Cardiac muscle cell (in vitro differentiated cells and primary cell): ENCODE results near the gene RPS15. TPM values are rescaled to one million over a fixed set of nuclear protein-coding genes. Genes with fewer than 3 reads are reported as not detected.

ENCODE experiments used
- DNase-seq, 2 donors: peaks; one replicate each; pipeline versions ENCODE4 v3.0.0 to v3.0.0-alpha.2; 2010 to 2017; ENCODE audit warnings: low read depth in 1 of 2, low spot score in 1 of 2
- H3K27ac ChIP-seq: fragments of 200-600 bp; sonication (generic); 2 replicates; pipeline ENCODE4 v1.5.1; 2016
- H3K27me3 ChIP-seq: fragments of 200-600 bp; sonication (generic); 2 replicates; pipeline ENCODE4 v1.6.0; 2016; ENCODE audit warnings: control low read depth
- H3K36me3 ChIP-seq: fragments of 200-600 bp; sonication (generic); 2 replicates; pipeline ENCODE4 v1.5.1; 2016; ENCODE audit warnings: control low read depth
- H3K4me1 ChIP-seq: fragments of 200-600 bp; sonication (generic); 2 replicates; pipeline ENCODE4 v1.8.1; 2017; ENCODE audit warnings: low read depth, mild to moderate bottlenecking, mixed run types
- H3K4me3 ChIP-seq: fragments of 200-600 bp; sonication (generic); 2 replicates; pipeline ENCODE4 v1.5.1; 2016; ENCODE audit warnings: mild to moderate bottlenecking
- H3K9me3 ChIP-seq: fragments of 200-600 bp; sonication (generic); 2 replicates; pipeline ENCODE4 v1.5.1; 2017; ENCODE audit warnings: low read depth, mild to moderate bottlenecking, control low read depth
- polyA plus RNA-seq: library from polyadenylated mRNA; unstranded; fragments of >200 nt; fragmentation: Nextera tagmentation; extraction: Ambion mirVana; gene quantifications from 2 replicates; pipeline ENCODE4 v1.2.1, GENCODE V29; 2016
- total RNA-seq: library from RNA; depleted of rRNA; stranded (reverse); fragments of >200 nt; gene quantifications from 2 replicates; pipeline ENCODE4 v1.2.3, GENCODE V29; 2016
- TF ChIP-seq, protein P1 (sequence below): IDR thresholded peaks from 2 replicates; pipeline ENCODE4 v1.5.1; 2012; ENCODE audit warnings: low read depth, mild to moderate bottlenecking, low read length

RPS15 gene
- total and polyA plus RNA-seq, 2 experiments from 2014 or later, result 1,129 to 6,817 TPM

GRCh38 chr19:1401138-1401888, 36.9 kb upstream of the RPS15 start, which contains the start of gene GAMT:
TSS of gene GAMT (minus strand) at chr19:1401542. CDS start at chr19:1401476, 66 bp downstream.
- Histone ChIP-seq H3K27me3 (no peaks in the 10 kb centered on the region), H3K36me3 (peaks cover 2% of the 10 kb centered on the region), H3K9me3 (no peaks in the 10 kb centered on the region), H3K4me3 (peak within 1 kb of the TSS; percentile 86), H3K4me1 (peaks cover 5% of the 10 kb centered on the region), H3K27ac (peak within 1 kb of the TSS; percentile 67)
- peak; percentile 42 to 75 for DNase-seq
- TF ChIP-seq, protein P1, sequence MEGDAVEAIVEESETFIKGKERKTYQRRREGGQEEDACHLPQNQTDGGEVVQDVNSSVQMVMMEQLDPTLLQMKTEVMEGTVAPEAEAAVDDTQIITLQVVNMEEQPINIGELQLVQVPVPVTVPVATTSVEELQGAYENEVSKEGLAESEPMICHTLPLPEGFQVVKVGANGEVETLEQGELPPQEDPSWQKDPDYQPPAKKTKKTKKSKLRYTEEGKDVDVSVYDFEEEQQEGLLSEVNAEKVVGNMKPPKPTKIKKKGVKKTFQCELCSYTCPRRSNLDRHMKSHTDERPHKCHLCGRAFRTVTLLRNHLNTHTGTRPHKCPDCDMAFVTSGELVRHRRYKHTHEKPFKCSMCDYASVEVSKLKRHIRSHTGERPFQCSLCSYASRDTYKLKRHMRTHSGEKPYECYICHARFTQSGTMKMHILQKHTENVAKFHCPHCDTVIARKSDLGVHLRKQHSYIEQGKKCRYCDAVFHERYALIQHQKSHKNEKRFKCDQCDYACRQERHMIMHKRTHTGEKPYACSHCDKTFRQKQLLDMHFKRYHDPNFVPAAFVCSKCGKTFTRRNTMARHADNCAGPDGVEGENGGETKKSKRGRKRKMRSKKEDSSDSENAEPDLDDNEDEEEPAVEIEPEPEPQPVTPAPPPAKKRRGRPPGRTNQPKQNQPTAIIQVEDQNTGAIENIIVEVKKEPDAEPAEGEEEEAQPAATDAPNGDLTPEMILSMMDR, result peak; percentile 23

DNA sequence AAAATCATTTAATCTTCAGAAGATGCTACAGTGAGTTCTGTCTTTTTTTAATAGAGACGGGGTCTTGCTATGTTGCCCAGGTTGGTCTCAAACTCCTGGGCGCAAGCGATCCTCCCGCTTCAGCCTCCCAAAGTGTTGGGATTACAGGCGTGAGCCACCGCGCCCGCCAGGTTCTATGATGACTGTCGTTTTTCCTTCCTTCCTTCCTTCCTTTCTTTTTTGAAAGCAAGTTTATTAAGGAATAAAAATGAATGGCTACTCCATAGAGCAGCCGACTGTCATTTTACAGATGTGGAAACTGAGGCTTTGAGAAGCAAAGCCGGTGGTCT, 36.3 kb upstream of the RPS15 start:
- H3K27ac ChIP-seq, result no peak overlapping the region
- H3K9me3 ChIP-seq, result no peaks in the 10 kb centered on the region
- DNase-seq, result no peak
- TF ChIP-seq, protein P1, result no peak
- H3K36me3 ChIP-seq, result peaks cover 2% of the 10 kb centered on the region
- H3K4me3 ChIP-seq, result peak overlapping the region; percentile 86
- no peaks in the 10 kb centered on the region for H3K27me3 ChIP-seq
- peaks cover 5% of the 10 kb centered on the region for H3K4me1 ChIP-seq

DNA sequence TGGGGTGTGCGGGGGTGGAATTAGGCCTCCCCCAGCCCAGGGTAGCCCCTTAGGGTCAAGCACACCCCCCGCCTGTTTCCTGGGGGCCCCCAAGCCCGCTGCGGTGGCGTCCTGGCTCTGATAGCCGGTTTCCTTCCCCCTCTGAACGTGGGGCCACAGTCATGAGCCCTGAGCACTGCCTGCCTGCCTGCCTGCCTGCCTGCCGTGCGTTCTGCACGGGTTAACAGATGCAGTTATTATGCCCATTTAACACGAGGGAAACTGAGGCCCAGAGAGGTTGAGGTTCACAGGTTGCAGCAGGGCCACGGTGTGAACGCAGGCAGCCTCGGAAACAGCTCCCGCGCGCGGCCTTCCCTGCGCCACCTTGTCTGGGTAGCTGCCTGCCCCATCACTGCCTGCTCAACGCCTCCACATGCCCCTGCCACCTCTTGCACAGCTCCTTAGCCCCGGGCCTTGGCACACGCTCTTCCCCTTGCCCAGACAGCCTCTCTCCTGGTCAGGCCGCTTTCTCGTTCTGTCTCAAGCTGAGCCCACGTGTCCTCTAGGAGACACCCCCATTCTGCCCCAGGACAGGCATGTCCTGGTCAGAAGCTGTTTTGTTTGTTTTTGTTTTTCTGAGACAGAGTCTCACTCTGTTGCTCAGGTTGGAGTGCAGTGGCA, 35.7 kb upstream of the RPS15 start:
- Histone ChIP-seq H3K36me3 (peaks cover 2% of the 10 kb centered on the region), H3K4me3 (no peak overlapping the region), H3K9me3 (no peaks in the 10 kb centered on the region), H3K27me3 (no peaks in the 10 kb centered on the region), H3K4me1 (peaks cover 5% of the 10 kb centered on the region), H3K27ac (no peak overlapping the region)
- TF ChIP-seq, protein P1, result no peak
- no peak for DNase-seq

GRCh38 chr19:1406774-1407527, 31.2 kb upstream of the RPS15 start:
- TF ChIP-seq, protein P1, result peak; percentile 38
- peak overlapping the region; percentile 33 for H3K27ac ChIP-seq

DNA sequence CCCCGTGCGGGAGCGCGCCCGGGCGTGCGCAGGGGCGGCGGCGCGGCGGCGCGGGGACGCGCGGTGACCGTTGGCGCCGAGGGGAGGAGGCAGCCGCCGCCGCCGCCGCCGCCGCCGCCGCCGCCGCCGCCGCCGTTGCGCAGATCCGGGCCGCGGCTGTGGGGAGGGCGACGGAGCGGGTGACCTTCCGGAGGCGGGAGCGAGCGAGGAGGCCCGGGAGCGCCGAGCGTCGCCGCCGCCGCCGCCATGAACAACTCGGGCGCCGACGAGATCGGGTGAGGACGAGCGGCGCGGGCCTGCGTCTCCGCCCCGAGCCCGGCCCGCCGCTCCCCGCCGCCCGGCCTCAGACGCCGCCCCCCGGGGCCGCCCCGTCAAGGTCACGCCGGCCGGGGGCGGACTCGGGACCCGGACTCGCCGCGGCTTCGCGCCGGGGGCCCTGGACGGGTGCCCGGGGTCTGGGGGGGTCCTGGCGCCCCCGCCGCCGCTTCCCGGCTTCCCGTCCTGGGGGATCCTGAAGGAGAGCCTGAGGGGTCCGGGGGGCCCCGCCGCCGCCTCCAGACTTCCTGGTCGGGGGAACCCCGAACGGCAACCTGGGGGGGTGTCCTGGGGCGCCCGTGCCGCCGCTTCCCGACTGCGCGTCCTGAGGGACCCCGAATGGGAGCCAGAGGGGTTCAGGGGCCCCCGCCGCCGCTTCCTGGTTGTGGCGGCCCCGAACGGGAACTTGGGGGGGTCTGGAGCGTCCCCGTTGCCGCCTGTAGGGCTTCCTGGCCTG, 30.5 kb upstream of the RPS15 start, which contains the start of gene DAZAP1:
Gene DAZAP1, plus strand, starts transcription at position 59 of the 772 bp plus-strand sequence. Its CDS starts 188 bp downstream, at position 247.
- TF ChIP-seq, protein P1, result no peak

More at GRCh38 chr19:1406774-1407527, 31.2 kb upstream of the RPS15 start:
- Histone ChIP-seq H3K36me3 (no peaks in the 10 kb centered on the region), H3K4me1 (peaks cover 13% of the 10 kb centered on the region), H3K27me3 (no peaks in the 10 kb centered on the region), H3K4me3 (peak overlapping the region; percentile 39), H3K9me3 (no peaks in the 10 kb centered on the region)
- DNase-seq, result peak; percentile 99

More for the DNA sequence above, 30.5 kb upstream of the RPS15 start, which contains the start of gene DAZAP1:
- Histone ChIP-seq H3K9me3 (no peaks in the 10 kb centered on the region), H3K4me3 (peak within 1 kb of the TSS; percentile 81), H3K27ac (peak within 1 kb of the TSS; percentile 94), H3K4me1 (peaks cover 13% of the 10 kb centered on the region), H3K27me3 (no peaks in the 10 kb centered on the region), H3K36me3 (no peaks in the 10 kb centered on the region)
- peak in 1 of 2 donors; percentile 77 for DNase-seq
